HepG2 (cell line): ENCODE measurements around the gene MILR1. TPM values are rescaled to one million over a fixed set of nuclear protein-coding genes. Genes with fewer than 3 reads are reported as not detected.

Experiments used
- CENPBD1 ChIP-seq: sonication (generic); formaldehyde crosslinking; IDR thresholded peaks from 2 replicates; pipeline ENCODE4 v1.8.0; 2022; ENCODE audit warnings: missing genetic modification reagents, low read depth, mild to moderate bottlenecking, borderline replicate concordance
- CTCF ChIP-seq: sonication (generic); formaldehyde crosslinking; IDR thresholded peaks from 2 replicates; pipeline ENCODE4 v1.5.0; 2020; ENCODE audit warnings: mild to moderate bottlenecking, missing genetic modification reagents, moderate library complexity
- HMGXB4 ChIP-seq, 2 experiments: sonication (generic) in 1 of 2; formaldehyde crosslinking in 1 of 2; IDR thresholded peaks; 2 replicates each; pipeline versions ENCODE4 v1.4.0 to v1.6.1; 2018 to 2020; ENCODE audit warnings: missing genetic modification reagents in 2 of 2, borderline replicate concordance in 1 of 2, low read depth in 1 of 2, mild to moderate bottlenecking in 1 of 2, missing biosample characterization in 1 of 2
- JUNB ChIP-seq: sonication (generic); formaldehyde crosslinking; IDR thresholded peaks from 2 replicates; pipeline ENCODE4 v1.8.0; 2022; ENCODE audit warnings: missing genetic modification reagents, mild to moderate bottlenecking, borderline replicate concordance
- KAT8 ChIP-seq: IDR thresholded peaks from 2 replicates; pipeline ENCODE4 v1.6.1; 2016; ENCODE audit warnings: missing genetic modification reagents, missing compliant biosample characterization
- PTBP1 ChIP-seq: fragments of 200-400 bp; formaldehyde crosslinking; IDR thresholded peaks from 2 replicates; pipeline ENCODE4 v1.6.1; 2018; ENCODE audit warnings: low read length, low read depth; ENCODE audit not compliant: poor library complexity, severe bottlenecking
- RFXAP ChIP-seq: sonication (generic); formaldehyde crosslinking; IDR thresholded peaks from 2 replicates; pipeline ENCODE4 v1.4.0; 2020; ENCODE audit warnings: missing genetic modification reagents, borderline replicate concordance
- RNF2 ChIP-seq: fragments of 450-650 bp; conservative IDR thresholded peaks from 2 replicates; pipeline ENCODE4 v1.6.1; 2016; ENCODE audit warnings: low read depth
- TAF15 ChIP-seq: fragments of 200-400 bp; formaldehyde crosslinking; IDR thresholded peaks from one replicate; pipeline ENCODE4 v1.6.1; 2018; ENCODE audit warnings: mild to moderate bottlenecking, low read depth, low read length; ENCODE audit not compliant: poor library complexity, severe bottlenecking
- TBX3 ChIP-seq: fragments of 450-650 bp; IDR thresholded peaks from 2 replicates; pipeline ENCODE4 v1.6.1; 2017; ENCODE audit warnings: antibody characterized with exemption, mild to moderate bottlenecking, inconsistent platforms, borderline replicate concordance
- TFE3 ChIP-seq: IDR thresholded peaks from 2 replicates; pipeline ENCODE4 v1.6.1; 2016
- THAP11 ChIP-seq: IDR thresholded peaks from 2 replicates; pipeline ENCODE4 v1.6.1; 2016; ENCODE audit warnings: missing biosample characterization, missing genetic modification reagents
- TSC22D2 ChIP-seq: sonication (generic); formaldehyde crosslinking; IDR thresholded peaks from 2 replicates; pipeline ENCODE4 v1.5.1; 2020; ENCODE audit warnings: missing genetic modification reagents, mild to moderate bottlenecking, borderline replicate concordance
- ZBTB3 ChIP-seq: sonication (generic); formaldehyde crosslinking; IDR thresholded peaks from 2 replicates; pipeline ENCODE4 v1.4.0; 2020; ENCODE audit warnings: low read depth, mild to moderate bottlenecking, moderate library complexity, missing genetic modification reagents, borderline replicate concordance
- ZMYM4 ChIP-seq: sonication (generic); formaldehyde crosslinking; IDR thresholded peaks from 2 replicates; pipeline ENCODE4 v1.8.1; 2023; ENCODE audit warnings: mild to moderate bottlenecking, missing genetic modification reagents
- ZNF101 ChIP-seq: sonication (generic); formaldehyde crosslinking; IDR thresholded peaks from 2 replicates; pipeline ENCODE4 v1.4.0; 2020; ENCODE audit warnings: mild to moderate bottlenecking, low read depth, missing genetic modification reagents, borderline replicate concordance
- ZNF138 ChIP-seq: sonication (generic); formaldehyde crosslinking; IDR thresholded peaks from 2 replicates; pipeline ENCODE4 v1.5.0; 2020; ENCODE audit warnings: mild to moderate bottlenecking, low read depth, missing genetic modification reagents
- ZNF253 ChIP-seq: sonication (generic); formaldehyde crosslinking; IDR thresholded peaks from 2 replicates; pipeline ENCODE4 v1.8.0; 2022; ENCODE audit warnings: mild to moderate bottlenecking, missing genetic modification reagents, borderline replicate concordance
- ZNF296 ChIP-seq: sonication (generic); formaldehyde crosslinking; conservative IDR thresholded peaks from 2 replicates; pipeline ENCODE4 v1.5.0; 2020; ENCODE audit warnings: mild to moderate bottlenecking, missing genetic modification reagents
- ZNF333 ChIP-seq: sonication (generic); formaldehyde crosslinking; IDR thresholded peaks from 2 replicates; pipeline ENCODE4 v1.4.0; 2020; ENCODE audit warnings: mild to moderate bottlenecking, missing genetic modification reagents, borderline replicate concordance
- ZNF337 ChIP-seq: sonication (generic); formaldehyde crosslinking; IDR thresholded peaks from 2 replicates; pipeline ENCODE4 v1.5.1; 2020; ENCODE audit warnings: missing genetic modification reagents, low read depth, mild to moderate bottlenecking, borderline replicate concordance
- ZNF350 ChIP-seq: sonication (generic); formaldehyde crosslinking; IDR thresholded peaks from 2 replicates; pipeline ENCODE4 v1.4.0; 2020; ENCODE audit warnings: mild to moderate bottlenecking, low read depth, missing genetic modification reagents, borderline replicate concordance
- ZNF605 ChIP-seq: sonication (generic); formaldehyde crosslinking; IDR thresholded peaks from 2 replicates; pipeline ENCODE4 v1.8.0; 2022; ENCODE audit warnings: mild to moderate bottlenecking, missing genetic modification reagents
- ZNF709 ChIP-seq: sonication (generic); formaldehyde crosslinking; IDR thresholded peaks from 2 replicates; pipeline ENCODE4 v1.5.0; 2020; ENCODE audit warnings: mild to moderate bottlenecking, missing genetic modification reagents
- ZNF761 ChIP-seq: sonication (generic); formaldehyde crosslinking; conservative IDR thresholded peaks from 2 replicates; pipeline ENCODE4 v1.4.0; 2020; ENCODE audit warnings: mild to moderate bottlenecking, missing genetic modification reagents
- ZNF773 ChIP-seq: sonication (generic); formaldehyde crosslinking; IDR thresholded peaks from 2 replicates; pipeline ENCODE4 v1.4.0; 2020; ENCODE audit warnings: missing genetic modification reagents, borderline replicate concordance
- polyA plus RNA-seq, 8 experiments: library from polyadenylated mRNA; depleted of rRNA in 3 of 8; stranded (reverse) in 7 of 8; unstranded in 1 of 8; fragments of >200 nt; fragmentation: Illumina TruSeq in 4 of 8; extraction: Trizol in 4 of 8; gene quantifications; 2 replicates each; pipeline versions ENCODE4 v1.2.1 to v1.2.3, GENCODE V29; 2011 to 2016; ENCODE audit warnings: low read depth in 4 of 8, missing spikeins in 1 of 8, mixed read lengths in 1 of 8; ENCODE audit not compliant: insufficient read depth in 1 of 8
- total RNA-seq, 5 experiments: library from RNA; depleted of rRNA; stranded (reverse); fragments of >200 nt; fragmentation: Illumina TruSeq; extraction: Trizol; gene quantifications; 2 replicates each; pipeline ENCODE4 v1.2.3, GENCODE V29; 2016; ENCODE audit warnings: low read depth in 1 of 5

MILR1 gene
- total and polyA plus RNA-seq, 2 of the 13 experiments (the other 11 are each of a cell fraction or from before 2014, with no cell fraction given), result 0.27 to 1.7 TPM

- no peak for TF ChIP-seq TBX3
- no peak for TF ChIP-seq TAF15
- TF ChIP-seq ZNF773 (CRISPR knock-in tag), result no peak
- TF ChIP-seq RNF2, result no peak
- no peak for TF ChIP-seq ZNF138 (CRISPR knock-in tag)
- TF ChIP-seq JUNB (CRISPR knock-in tag), result no peak
- no peak for TF ChIP-seq ZNF709 (CRISPR knock-in tag)
- no peak for TF ChIP-seq TSC22D2 (CRISPR knock-in tag)
- peak; percentile 86 for TF ChIP-seq CTCF
- no peak for TF ChIP-seq TFE3 (CRISPR knock-in tag)
- TF ChIP-seq KAT8 (CRISPR knock-in tag), result 0 out of 2 replicates have a peak, but pooled peaks have one; percentile 17
- TF ChIP-seq HMGXB4 (CRISPR knock-in tag; IDR thresholded peaks at IDR 0.05; ENCODE audit: borderline replicate concordance in 1 of 2, low read depth in 1 of 2), result no peak
- TF ChIP-seq PTBP1, result no peak
- TF ChIP-seq ZNF761, result no peak
- no peak for TF ChIP-seq ZNF296
- no peak for TF ChIP-seq RFXAP (CRISPR knock-in tag)
- no peak for TF ChIP-seq ZNF333 (CRISPR knock-in tag)
- no peak for TF ChIP-seq CENPBD1 (CRISPR knock-in tag)
- TF ChIP-seq ZNF337 (CRISPR knock-in tag), result no peak
- no peak for TF ChIP-seq ZNF350 (CRISPR knock-in tag)
- TF ChIP-seq THAP11 (CRISPR knock-in tag), result no peak
- no peak for TF ChIP-seq ZNF101
- no peak for TF ChIP-seq ZBTB3 (CRISPR knock-in tag)
- no peak for TF ChIP-seq ZMYM4
- no peak for TF ChIP-seq ZNF253 (CRISPR knock-in tag)
- no peak for TF ChIP-seq ZNF605 (CRISPR knock-in tag)
These were observed 28.7 kb upstream of the MILR1 start (continued) for GRCh38 chr17:64420143-64420670.
